Keratinocyte (primary cell): ENCODE data around the gene CBLN1. TPM values are rescaled to one million over a fixed set of nuclear protein-coding genes. Genes with fewer than 3 reads are reported as not detected.

Experiments
- DNase-seq: peaks from one replicate; pipeline ENCODE4 v3.0.0-alpha.2; 2011; ENCODE audit warnings: low read depth, missing footprints, low spot score
- FAIRE-seq: peaks from 2 replicates; lab custom pipeline; 2011; peaks lifted over from hg19 to GRCh38; lab: Jason Lieb, UNC
- H2AFZ ChIP-seq: 2 replicates; pipeline ENCODE4 v1.6.0; 2012; ENCODE audit warnings: low read length, control low read depth, inconsistent platforms; ENCODE audit not compliant: control insufficient read depth
- H3K27ac ChIP-seq: 2 replicates; pipeline ENCODE4 v1.5.1; 2011; ENCODE audit warnings: low read length; ENCODE audit not compliant: control insufficient read depth, insufficient read depth
- H3K27me3 ChIP-seq: 3 replicates; pipeline ENCODE4 v1.6.0; 2011; ENCODE audit warnings: low read length; ENCODE audit not compliant: control insufficient read depth, insufficient read depth; ENCODE audit errors: extremely low read depth
- H3K36me3 ChIP-seq, 2 experiments: 2 replicates in 1 of 2; 3 replicates in 1 of 2; pipeline ENCODE4 v1.5.1; 2011; ENCODE audit warnings: low read length in 2 of 2, mild to moderate bottlenecking in 1 of 2; ENCODE audit not compliant: control insufficient read depth in 2 of 2, insufficient read depth in 2 of 2; ENCODE audit errors: extremely low read depth in 1 of 2
- H3K4me1 ChIP-seq: 3 replicates; pipeline ENCODE4 v1.5.1; 2011; ENCODE audit warnings: low read length; ENCODE audit not compliant: control insufficient read depth, insufficient read depth; ENCODE audit errors: extremely low read depth
- H3K4me2 ChIP-seq: 3 replicates; pipeline ENCODE4 v1.6.0; 2011; ENCODE audit warnings: low read depth, low read length; ENCODE audit not compliant: control insufficient read depth, insufficient read depth; ENCODE audit errors: extremely low read depth
- H3K4me3 ChIP-seq, 3 experiments: fragments of 200-600 bp in 1 of 3; sonication (generic) in 1 of 3; 2 replicates in 2 of 3; 3 replicates in 1 of 3; pipeline ENCODE4 v1.5.1; 2011 to 2016; ENCODE audit warnings: low read length in 3 of 3, mild to moderate bottlenecking in 3 of 3, control low read depth in 2 of 3, inconsistent platforms in 1 of 3, low read depth in 1 of 3, mixed read lengths in 1 of 3, mixed run types in 1 of 3, moderate library complexity in 1 of 3; ENCODE audit not compliant: control insufficient read depth in 2 of 3, insufficient read depth in 2 of 3; ENCODE audit errors: extremely low read depth in 1 of 3
- H3K79me2 ChIP-seq: 2 replicates; pipeline ENCODE4 v1.6.0; 2012; ENCODE audit warnings: low read length; ENCODE audit not compliant: control insufficient read depth, insufficient read depth
- H3K9ac ChIP-seq: 3 replicates; pipeline ENCODE4 v1.6.0; 2011; ENCODE audit warnings: low read length; ENCODE audit not compliant: control insufficient read depth, insufficient read depth; ENCODE audit errors: extremely low read depth
- H3K9me1 ChIP-seq: 3 replicates; pipeline ENCODE4 v1.6.0; 2011; ENCODE audit warnings: low read length; ENCODE audit not compliant: control insufficient read depth, insufficient read depth; ENCODE audit errors: extremely low read depth
- H3K9me3 ChIP-seq: 2 replicates; pipeline ENCODE4 v1.5.1; 2012; ENCODE audit warnings: low read depth, low read length; ENCODE audit not compliant: control insufficient read depth
- H4K20me1 ChIP-seq: 3 replicates; pipeline ENCODE4 v1.6.0; 2011; ENCODE audit warnings: low read length; ENCODE audit not compliant: control insufficient read depth, insufficient read depth; ENCODE audit errors: extremely low read depth
- EZH2 ChIP-seq: IDR thresholded peaks from one replicate; pipeline ENCODE4 v1.6.1; 2012; ENCODE audit warnings: inconsistent platforms, mild to moderate bottlenecking, low read length, moderate library complexity
- dilution Hi-C: fragments of 300-500 bp; cut with MboI; formaldehyde crosslinking; loops from one replicate; pipeline ENCODE4 v1.7.0; 2020; ENCODE audit warnings: low sequenced_read_pairs; ENCODE audit not compliant: extremely low pct_ligation_motif_present
- polyA plus RNA-seq, 5 experiments: library from polyadenylated mRNA; depleted of rRNA in 3 of 5; stranded (reverse) in 3 of 5; stranded (forward) in 1 of 5; unstranded in 1 of 5; fragments of >200 nt; gene quantifications; 1 replicate in 1 of 5; 2 replicates in 3 of 5; 3 replicates in 1 of 5; pipeline versions ENCODE4 v1.2.1 to v1.2.3, GENCODE V29; 2011 to 2012; ENCODE audit warnings: missing spikeins in 2 of 5, low read depth in 1 of 5, low replicate concordance in 1 of 5
- TF ChIP-seq, protein P1 (sequence below), 3 experiments: IDR thresholded peaks in 1 of 3; conservative IDR thresholded peaks in 1 of 3; optimal IDR thresholded peaks in 1 of 3; 2 replicates in 2 of 3; 3 replicates in 1 of 3; pipeline versions ENCODE3 to v1.5.1; 2011; ENCODE audit warnings: low read length in 3 of 3, mild to moderate bottlenecking in 3 of 3, moderate library complexity in 2 of 3, control low read depth in 1 of 3, inconsistent platforms in 1 of 3; ENCODE audit not compliant: insufficient read depth in 2 of 3; ENCODE audit errors: extremely low read depth in 1 of 3

The CBLN1 gene
- polyA plus RNA-seq, 1 donor (not counting 4 experiments of a cell fraction or from before 2014, with no cell fraction given), result not detected

DNA sequence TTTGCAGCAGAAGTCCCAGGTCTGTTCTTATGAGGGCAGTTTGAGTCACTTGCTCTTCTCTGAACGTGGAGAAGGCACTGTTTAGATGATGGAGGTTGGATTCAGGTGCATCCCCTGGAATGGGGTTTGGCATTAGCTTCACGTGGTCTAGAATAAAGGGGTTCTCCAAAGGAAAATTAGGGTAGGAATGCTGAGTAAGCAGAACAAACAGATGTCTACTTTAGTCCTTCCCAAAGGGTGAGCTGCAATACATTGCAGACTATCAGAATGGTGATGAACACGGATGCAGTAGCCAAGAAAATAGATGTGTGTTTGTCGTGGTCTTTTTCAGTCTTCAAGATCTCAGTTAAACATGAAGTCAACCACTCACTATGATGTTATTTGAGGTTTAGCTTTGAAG is 3.3 kb upstream of the CBLN1 start:
- H3K36me3 ChIP-seq, result no peaks in the 10 kb centered on the region
- dilution Hi-C loops, result no loop called here
- H3K4me1 ChIP-seq, result no peaks in the 10 kb centered on the region

DNA sequence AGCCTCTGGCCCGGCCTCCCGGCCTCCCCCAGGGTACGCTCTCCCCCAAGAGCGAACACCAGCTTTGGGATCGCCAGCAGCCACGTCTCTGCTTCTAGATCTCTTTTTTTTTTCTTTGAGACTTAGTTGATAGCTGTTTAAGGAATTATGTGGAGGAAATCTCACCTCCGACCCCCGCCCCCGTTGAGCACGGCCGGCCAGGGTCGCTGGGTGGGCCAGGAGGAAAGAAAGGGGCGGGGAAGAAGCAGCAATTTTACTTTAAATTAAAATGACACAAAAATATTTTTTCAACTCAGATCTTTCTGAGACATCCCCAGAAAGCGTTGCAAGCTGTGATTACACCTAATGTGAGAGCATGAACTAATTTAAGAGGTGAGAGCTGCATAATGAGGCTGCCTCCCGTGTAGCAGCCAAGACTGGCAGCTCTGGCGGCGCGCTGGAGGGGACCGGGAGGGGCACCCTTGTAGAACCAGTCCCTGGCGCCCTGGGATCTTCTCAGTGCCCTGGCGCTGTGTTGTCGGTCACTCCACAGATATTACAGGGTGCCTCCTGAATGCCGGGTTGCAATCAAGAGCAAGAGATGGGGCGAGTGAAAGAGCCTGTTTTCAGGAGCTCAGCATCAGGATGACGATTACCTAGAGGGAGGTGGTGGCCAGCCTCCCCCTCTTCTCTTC is 1.9 kb upstream of the CBLN1 start:
- no peak for DNase-seq
- Histone ChIP-seq H3K9me1 (no peaks in the 10 kb centered on the region), H3K27me3 (peaks cover 48% of the 10 kb centered on the region), H3K36me3 (no peaks in the 10 kb centered on the region), H3K4me1 (no peaks in the 10 kb centered on the region), H3K4me2 (no peak overlapping the region), H3K9ac (no peak overlapping the region), H4K20me1 (no peaks in the 10 kb centered on the region), H2AFZ (no peak overlapping the region), H3K27ac (no peak overlapping the region), H3K79me2 (no peaks in the 10 kb centered on the region), H3K4me3 (no peak overlapping the region), H3K9me3 (peaks cover 4% of the 10 kb centered on the region)
- no peak for FAIRE-seq
- dilution Hi-C loops, result no loop called here
- TF ChIP-seq EZH2, result no peak
- TF ChIP-seq, protein P1, sequence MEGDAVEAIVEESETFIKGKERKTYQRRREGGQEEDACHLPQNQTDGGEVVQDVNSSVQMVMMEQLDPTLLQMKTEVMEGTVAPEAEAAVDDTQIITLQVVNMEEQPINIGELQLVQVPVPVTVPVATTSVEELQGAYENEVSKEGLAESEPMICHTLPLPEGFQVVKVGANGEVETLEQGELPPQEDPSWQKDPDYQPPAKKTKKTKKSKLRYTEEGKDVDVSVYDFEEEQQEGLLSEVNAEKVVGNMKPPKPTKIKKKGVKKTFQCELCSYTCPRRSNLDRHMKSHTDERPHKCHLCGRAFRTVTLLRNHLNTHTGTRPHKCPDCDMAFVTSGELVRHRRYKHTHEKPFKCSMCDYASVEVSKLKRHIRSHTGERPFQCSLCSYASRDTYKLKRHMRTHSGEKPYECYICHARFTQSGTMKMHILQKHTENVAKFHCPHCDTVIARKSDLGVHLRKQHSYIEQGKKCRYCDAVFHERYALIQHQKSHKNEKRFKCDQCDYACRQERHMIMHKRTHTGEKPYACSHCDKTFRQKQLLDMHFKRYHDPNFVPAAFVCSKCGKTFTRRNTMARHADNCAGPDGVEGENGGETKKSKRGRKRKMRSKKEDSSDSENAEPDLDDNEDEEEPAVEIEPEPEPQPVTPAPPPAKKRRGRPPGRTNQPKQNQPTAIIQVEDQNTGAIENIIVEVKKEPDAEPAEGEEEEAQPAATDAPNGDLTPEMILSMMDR (optimal IDR thresholded peaks at IDR 0.05 in 1 of 3, IDR thresholded peaks at IDR 0.05 in 1 of 3, conservative IDR thresholded peaks at IDR 0.05 in 1 of 3; ENCODE audit: extremely low read depth in 1 of 3, insufficient read depth in 2 of 3, low read length in 3 of 3), result no peak

More for the DNA sequence above, 3.3 kb upstream of the CBLN1 start:
- FAIRE-seq, result no peak
- Histone ChIP-seq H2AFZ (no peak overlapping the region), H3K27ac (no peak overlapping the region), H3K4me2 (no peak overlapping the region), H3K9me1 (no peaks in the 10 kb centered on the region), H3K9ac (no peak overlapping the region), H3K27me3 (peaks cover 34% of the 10 kb centered on the region), H3K4me3 (no peak overlapping the region), H3K79me2 (no peaks in the 10 kb centered on the region), H4K20me1 (no peaks in the 10 kb centered on the region), H3K9me3 (peaks cover 4% of the 10 kb centered on the region)
- TF ChIP-seq EZH2, result no peak
- no peak for DNase-seq
